K562 (cell line): ENCODE measurements around the gene TTLL10. TPM values are rescaled to one million over a fixed set of nuclear protein-coding genes. Genes with fewer than 3 reads are reported as not detected.
A peak's percentile ranks its signal among the peaks of the same experiment; 100 is the strongest.

Experiments used
- E2F4 ChIP-seq: sonication (generic); formaldehyde crosslinking; IDR thresholded peaks from 2 replicates; pipeline ENCODE4 v1.8.0; 2022; ENCODE audit warnings: mild to moderate bottlenecking, low read depth, missing genetic modification reagents
- EGR1 ChIP-seq: fragments of 450-650 bp; conservative IDR thresholded peaks from 2 replicates; pipeline ENCODE4 v1.6.1; 2017; ENCODE audit warnings: mild to moderate bottlenecking
- ELF2 ChIP-seq: fragments of 250-450 bp; sonication (Bioruptor Pico); IDR thresholded peaks from 2 replicates; pipeline ENCODE4 v1.5.0; 2021; ENCODE audit warnings: mild to moderate bottlenecking
- FOXA1 ChIP-seq: fragments of 450-650 bp; IDR thresholded peaks from 2 replicates; pipeline ENCODE4 v1.6.1; 2016; ENCODE audit warnings: mild to moderate bottlenecking, borderline replicate concordance
- ID3 ChIP-seq, 2 experiments: fragments of 250-450 bp in 1 of 2; fragments of 450-650 bp in 1 of 2; sonication (Bioruptor Pico) in 1 of 2; IDR thresholded peaks; 2 replicates each; pipeline versions ENCODE4 v1.6.1 to v1.8.0; 2016 to 2021; ENCODE audit warnings: mild to moderate bottlenecking in 2 of 2, moderate library complexity in 2 of 2, missing compliant biosample characterization in 1 of 2, missing genetic modification characterization in 1 of 2
- MYNN ChIP-seq, 2 experiments: sonication (generic); formaldehyde crosslinking in 1 of 2; IDR thresholded peaks; 2 replicates each; pipeline versions ENCODE4 v1.5.0 to v1.6.1; 2016 to 2020; ENCODE audit warnings: antibody characterized with exemption in 1 of 2, missing genetic modification reagents in 1 of 2
- NR4A1 ChIP-seq, 2 experiments: fragments of 250-450 bp in 1 of 2; fragments of 450-650 bp in 1 of 2; sonication (Bioruptor Pico) in 1 of 2; IDR thresholded peaks; 2 replicates each; pipeline versions ENCODE4 v1.4.0 to v1.6.1; 2016 to 2020; ENCODE audit warnings: mild to moderate bottlenecking in 2 of 2, missing compliant biosample characterization in 1 of 2, missing genetic modification characterization in 1 of 2, moderate library complexity in 1 of 2
- PML ChIP-seq: IDR thresholded peaks from 2 replicates; pipeline ENCODE4 v1.6.1; 2012; ENCODE audit warnings: low read length, inconsistent platforms
- POLR2AphosphoS5 ChIP-seq: IDR thresholded peaks from 2 replicates; pipeline ENCODE4 v1.6.1; 2011; ENCODE audit warnings: mild to moderate bottlenecking, low read depth, low read length, moderate library complexity; ENCODE audit not compliant: control insufficient read depth, insufficient read depth
- RNF2 ChIP-seq: sonication (generic); IDR thresholded peaks from 2 replicates; pipeline ENCODE4 v1.6.1; 2016
- SAP30 ChIP-seq: fragments of 200-600 bp; sonication (generic); IDR thresholded peaks from 2 replicates; pipeline ENCODE4 v1.6.1; 2012; ENCODE audit warnings: borderline replicate concordance, low read depth, mild to moderate bottlenecking, moderate library complexity, low read length, control low read depth, inconsistent platforms; ENCODE audit not compliant: insufficient read depth, poor library complexity, severe bottlenecking
- SMAD3 ChIP-seq: fragments of 450-650 bp; formaldehyde crosslinking; conservative IDR thresholded peaks from 2 replicates; pipeline ENCODE4 v1.4.0; 2020; ENCODE audit warnings: mild to moderate bottlenecking
- TBL1XR1 ChIP-seq, 2 experiments: IDR thresholded peaks; 2 replicates each; pipeline ENCODE4 v1.6.1; 2012; ENCODE audit warnings: improper control_type of control experiment in 2 of 2, low read length in 2 of 2, mild to moderate bottlenecking in 1 of 2
- TCF3 ChIP-seq: sonication (generic); formaldehyde crosslinking; IDR thresholded peaks from 2 replicates; pipeline ENCODE4 v1.4.0; 2020; ENCODE audit warnings: mild to moderate bottlenecking, missing genetic modification reagents
- TCFL5 ChIP-seq: fragments of 250-450 bp; sonication (Bioruptor Pico); conservative IDR thresholded peaks from 2 replicates; pipeline ENCODE4 v1.6.1; 2021; ENCODE audit warnings: mild to moderate bottlenecking, moderate library complexity, matching md5 sums
- USF1 ChIP-seq: sonication (generic); formaldehyde crosslinking; IDR thresholded peaks from 2 replicates; pipeline ENCODE4 v1.9.0; 2022; ENCODE audit warnings: mild to moderate bottlenecking, missing genetic modification reagents
- ZFP91 ChIP-seq: sonication (generic); formaldehyde crosslinking; IDR thresholded peaks from 2 replicates; pipeline ENCODE4 v1.8.0; 2022; ENCODE audit warnings: mild to moderate bottlenecking, missing genetic modification reagents
- ZNF124 ChIP-seq: sonication (generic); formaldehyde crosslinking; IDR thresholded peaks from 2 replicates; pipeline ENCODE4 v1.8.1; 2022; ENCODE audit warnings: missing genetic modification reagents
- ZNF280A ChIP-seq: fragments of 450-650 bp; IDR thresholded peaks from 2 replicates; pipeline ENCODE4 v1.6.1; 2018; ENCODE audit warnings: mild to moderate bottlenecking, low read depth; ENCODE audit not compliant: partially characterized antibody
- ZNF444 ChIP-seq: fragments of 250-450 bp; sonication (Bioruptor Pico); IDR thresholded peaks from 2 replicates; pipeline ENCODE4 v1.4.0; 2020; ENCODE audit warnings: mild to moderate bottlenecking, moderate library complexity
- ZNF561 ChIP-seq: fragments of 450-650 bp; formaldehyde crosslinking; conservative IDR thresholded peaks from 2 replicates; pipeline ENCODE4 v1.4.0; 2020; ENCODE audit warnings: mild to moderate bottlenecking, moderate library complexity
- polyA plus RNA-seq, 8 experiments: library from polyadenylated mRNA; depleted of rRNA in 4 of 8; stranded (reverse) in 5 of 8; unstranded in 3 of 8; fragments of >200 nt; fragmentation: Nextera tagmentation in 2 of 8; fragmentation: Illumina TruSeq in 1 of 8; extraction: Ambion mirVana in 2 of 8; extraction: Trizol in 1 of 8; gene quantifications; 2 replicates each; pipeline versions ENCODE4 v1.2.1 to v1.2.3, GENCODE V29; 2011 to 2014; ENCODE audit warnings: inconsistent platforms in 1 of 8, missing spikeins in 1 of 8
- total RNA-seq, 7 experiments: library from RNA; depleted of rRNA in 6 of 7; stranded (reverse); fragments of >200 nt in 6 of 7; fragmentation: Illumina TruSeq in 2 of 7; extraction: Trizol in 2 of 7; gene quantifications; 2 replicates each; pipeline versions ENCODE4 v1.2.1 to v1.2.3, GENCODE V29; 2011 to 2021; ENCODE audit warnings: low replicate concordance in 1 of 7

TTLL10 gene
- total and polyA plus RNA-seq, 9 of the 15 experiments (the other 6 are each of a cell fraction or from before 2014, with no cell fraction given), result not detected

GRCh38 chr1:1231400-1232207 is 57.9 kb downstream of the TTLL10 start, which contains the start of gene SDF4 (continued):
- TF ChIP-seq SMAD3 (CRISPR knock-in tag), result 0 out of 2 replicates have a peak, but pooled peaks have one; percentile 54
- peak; percentile 60 for TF ChIP-seq SAP30
- no peak for TF ChIP-seq TCFL5 (CRISPR knock-in tag)
- TF ChIP-seq TCF3 (CRISPR knock-in tag), result 0 out of 2 replicates have a peak, but pooled peaks have one; percentile 7
- TF ChIP-seq EGR1, result peak; percentile 84
- no peak for TF ChIP-seq ZNF444 (CRISPR knock-in tag)
- TF ChIP-seq ZNF280A, result no peak
- peak; percentile 89 for TF ChIP-seq POLR2AphosphoS5
- no peak for TF ChIP-seq ID3 (CRISPR knock-in tag; IDR thresholded peaks at IDR 0.05)
- peak; percentile 88 for TF ChIP-seq ID3 (tag; IDR thresholded peaks at IDR 0.05)
- no peak for TF ChIP-seq ZNF124
- no peak for TF ChIP-seq MYNN (IDR thresholded peaks at IDR 0.05)
- peak; percentile 67; the same call in 1 of the 2 replicates for TF ChIP-seq MYNN (CRISPR knock-in tag; IDR thresholded peaks at IDR 0.05)
- TF ChIP-seq RNF2, result no peak
- peak; percentile 94 for TF ChIP-seq USF1 (CRISPR knock-in tag)
- TF ChIP-seq ZNF561 (CRISPR knock-in tag), result no peak
- TF ChIP-seq E2F4 (CRISPR knock-in tag), result no peak
- TF ChIP-seq FOXA1, result no peak
- TF ChIP-seq PML, result peak; percentile 48
- peak; percentile 99 for TF ChIP-seq ELF2 (CRISPR knock-in tag)
- TF ChIP-seq ZFP91 (CRISPR knock-in tag), result no peak
- TF ChIP-seq TBL1XR1 (IDR thresholded peaks at IDR 0.05; ENCODE audit: low read length in 2 of 2), result no peak; a peak in 1 of 4 replicates
- TF ChIP-seq NR4A1 (CRISPR knock-in tag; IDR thresholded peaks at IDR 0.05), result peak; percentile 72
- 0 out of 2 replicates have a peak, but pooled peaks have one; percentile 19 for TF ChIP-seq NR4A1 (tag; IDR thresholded peaks at IDR 0.05)
